Nephron progenitor cell (in vitro differentiated cells): Measurements from ENCODE around the gene MISP.
"Not testable (repeated sequence)": the region's sequence is repeated elsewhere in the genome, so short reads cannot be mapped to it uniquely, and the experiment has no call there.

Experiments
- DNase-seq: peaks from one replicate; pipeline ENCODE4 v3.0.0; 2021
- H3K27ac Mint-ChIP-seq: 2 replicates; pipeline ENCODE4 v1.8.0; 2021; ENCODE audit warnings: mild to moderate bottlenecking, moderate library complexity, mixed read lengths
- H3K27me3 Mint-ChIP-seq: 2 replicates; pipeline ENCODE4 v1.8.0; 2021; ENCODE audit warnings: mild to moderate bottlenecking, low read depth, mixed read lengths; ENCODE audit not compliant: poor library complexity
- H3K36me3 Mint-ChIP-seq: 2 replicates; pipeline ENCODE4 v1.8.0; 2021; ENCODE audit warnings: low read depth, mixed read lengths
- H3K4me1 Mint-ChIP-seq: 2 replicates; pipeline ENCODE4 v1.8.0; 2021; ENCODE audit warnings: mixed read lengths
- H3K4me3 Mint-ChIP-seq: 2 replicates; pipeline ENCODE4 v1.8.0; 2021; ENCODE audit warnings: mild to moderate bottlenecking, moderate library complexity, mixed read lengths
- H3K9me3 Mint-ChIP-seq: 2 replicates; pipeline ENCODE4 v1.8.0; 2021; ENCODE audit warnings: mild to moderate bottlenecking, moderate library complexity, mixed read lengths
- CTCF ChIP-seq: fragments of 200-600 bp; sonication (generic); IDR thresholded peaks from 2 replicates; pipeline ENCODE4 v1.5.0; 2021; ENCODE audit warnings: antibody characterized with exemption

The MISP gene

GRCh38 chr19:737591-738093 lies 13.3 kb upstream of the MISP start:
- Mint-ChIP-seq H3K27ac (no peak overlapping the region), H3K9me3 (no peaks in the 10 kb centered on the region), H3K4me1 (peaks cover 4% of the 10 kb centered on the region), H3K4me3 (no peak overlapping the region), H3K27me3 (peaks cover 7% of the 10 kb centered on the region), H3K36me3 (peaks cover 10% of the 10 kb centered on the region)
- DNase-seq: peak; percentile 71
- peak; percentile 35 for TF ChIP-seq CTCF

GRCh38 chr19:738509-739128 lies 12.3 kb upstream of the MISP start:
- Mint-ChIP-seq H3K9me3 (peaks cover 2% of the 10 kb centered on the region), H3K27ac (no peak overlapping the region), H3K4me1 (peaks cover 4% of the 10 kb centered on the region), H3K27me3 (peaks cover 4% of the 10 kb centered on the region), H3K4me3 (no peak overlapping the region), H3K36me3 (peaks cover 13% of the 10 kb centered on the region)
- TF ChIP-seq CTCF: no peak
- no peak for DNase-seq

DNA sequence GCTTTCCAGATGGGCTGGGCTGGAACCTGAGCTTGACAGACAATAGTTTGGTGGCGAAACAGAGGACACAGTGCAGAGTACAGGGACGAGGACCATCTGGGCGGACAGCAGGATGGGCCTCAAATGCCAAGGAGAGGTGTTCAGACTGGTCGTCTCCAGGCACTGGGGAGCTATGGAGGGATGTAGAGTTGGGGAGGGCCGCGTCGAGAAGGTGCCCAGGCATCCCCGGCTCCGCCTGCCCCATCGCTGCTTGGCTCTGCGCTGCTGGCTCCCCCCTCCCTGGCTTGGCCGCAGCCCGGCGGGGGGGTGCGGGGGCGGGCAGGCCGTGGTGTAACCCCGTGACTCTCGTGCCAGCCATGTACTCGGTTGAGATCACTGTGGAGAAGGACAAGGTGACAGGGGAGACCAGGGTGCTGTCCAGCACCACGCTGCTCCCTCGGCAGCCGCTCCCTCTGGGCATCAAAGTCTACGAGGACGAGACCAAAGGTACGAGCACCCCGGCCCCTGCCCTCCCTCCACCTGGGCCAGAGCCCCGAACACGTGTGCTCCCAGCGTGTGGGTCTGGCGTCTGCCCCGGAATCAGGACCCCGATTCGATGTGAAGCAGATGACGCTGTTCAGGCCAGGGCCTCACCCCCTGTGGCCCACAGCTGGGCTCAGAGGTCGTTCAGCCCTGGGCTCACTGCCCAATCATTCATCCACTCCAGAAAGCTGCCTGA lies 10.8 kb upstream of the MISP start:
- DNase-seq: no peak
- Mint-ChIP-seq H3K27ac (no peak overlapping the region), H3K36me3 (peaks cover 7% of the 10 kb centered on the region), H3K4me3 (no peak overlapping the region), H3K9me3 (peaks cover 17% of the 10 kb centered on the region), H3K27me3 (no peaks in the 10 kb centered on the region), H3K4me1 (no peaks in the 10 kb centered on the region)
- no peak for TF ChIP-seq CTCF

DNA sequence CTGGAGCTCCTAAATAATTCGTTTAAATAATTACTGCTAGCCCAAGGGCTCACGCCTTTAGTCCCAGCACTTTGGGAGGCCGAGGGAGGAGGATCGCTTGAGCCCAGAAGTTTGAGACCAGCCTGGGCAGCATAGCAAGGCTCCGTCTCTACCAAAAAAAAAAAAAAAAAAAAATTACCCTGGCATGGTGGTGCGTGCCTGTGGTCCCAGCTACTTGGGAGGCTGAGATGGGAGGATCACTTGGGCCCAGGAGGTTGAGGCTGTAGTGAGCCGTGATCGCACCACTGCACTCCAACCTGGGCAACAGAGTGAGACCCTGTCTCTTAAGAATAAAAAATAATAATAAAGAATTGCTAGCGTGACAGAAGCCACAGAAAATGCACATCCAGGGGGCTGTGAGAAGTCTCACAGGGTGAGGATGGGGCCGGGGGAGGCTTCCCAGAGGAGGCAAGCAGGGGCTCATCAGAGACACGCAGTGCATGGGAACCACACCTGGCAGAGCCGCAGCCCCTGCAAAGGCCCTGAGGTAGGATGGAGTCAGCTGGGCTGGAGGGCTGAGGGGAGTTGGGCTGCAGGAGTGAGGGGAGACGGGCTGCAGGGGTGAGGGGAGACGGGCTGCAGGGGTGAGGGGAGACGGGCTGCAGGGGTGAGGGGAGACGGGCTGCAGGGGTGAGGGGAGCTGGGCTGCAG lies 10.0 kb upstream of the MISP start:
- not testable (repeated sequence) for H3K27me3 Mint-ChIP-seq, H3K4me1 Mint-ChIP-seq, H3K27ac Mint-ChIP-seq, DNase-seq, H3K4me3 Mint-ChIP-seq
- peaks cover 15% of the 10 kb centered on the region for H3K36me3 Mint-ChIP-seq
- peaks cover 25% of the 10 kb centered on the region for H3K9me3 Mint-ChIP-seq

DNA sequence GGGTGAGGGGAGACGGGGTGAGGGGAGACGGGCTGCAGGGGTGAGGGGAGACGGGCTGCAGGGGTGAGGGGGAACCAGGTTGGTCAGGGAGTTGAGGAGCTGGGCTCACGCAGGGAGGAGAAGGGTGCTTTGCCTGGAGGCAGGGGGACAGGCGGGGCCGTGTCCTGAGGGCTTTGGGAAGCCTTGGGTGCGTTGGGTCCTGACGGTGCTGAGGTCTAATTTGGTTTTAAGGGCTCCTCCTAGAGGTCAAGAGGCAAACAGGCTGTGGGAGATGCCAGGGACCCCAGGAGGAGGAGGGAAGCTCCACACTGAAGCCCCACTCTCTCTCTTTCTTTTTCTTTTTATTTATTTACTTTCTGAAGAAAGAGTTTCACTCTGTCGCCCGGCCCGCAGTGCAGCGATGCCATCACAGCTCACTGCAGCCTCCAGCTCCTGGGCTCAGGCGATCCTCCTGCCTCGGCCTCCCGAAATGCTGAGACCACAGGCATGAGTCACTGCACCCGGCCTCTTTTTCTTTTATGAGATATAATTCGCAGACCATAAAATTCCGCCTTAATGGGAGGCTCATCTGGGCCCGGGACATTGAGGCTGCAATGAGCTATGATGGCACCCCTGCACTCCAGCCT lies 9.3 kb upstream of the MISP start:
- TF ChIP-seq CTCF: peak; percentile 9
- Mint-ChIP-seq H3K27ac (peak overlapping the region; percentile 64), H3K9me3 (peaks cover 31% of the 10 kb centered on the region), H3K4me3 (no peak overlapping the region), H3K27me3 (no peaks in the 10 kb centered on the region), H3K36me3 (peaks cover 21% of the 10 kb centered on the region), H3K4me1 (no peaks in the 10 kb centered on the region)
- DNase-seq: no peak

DNA sequence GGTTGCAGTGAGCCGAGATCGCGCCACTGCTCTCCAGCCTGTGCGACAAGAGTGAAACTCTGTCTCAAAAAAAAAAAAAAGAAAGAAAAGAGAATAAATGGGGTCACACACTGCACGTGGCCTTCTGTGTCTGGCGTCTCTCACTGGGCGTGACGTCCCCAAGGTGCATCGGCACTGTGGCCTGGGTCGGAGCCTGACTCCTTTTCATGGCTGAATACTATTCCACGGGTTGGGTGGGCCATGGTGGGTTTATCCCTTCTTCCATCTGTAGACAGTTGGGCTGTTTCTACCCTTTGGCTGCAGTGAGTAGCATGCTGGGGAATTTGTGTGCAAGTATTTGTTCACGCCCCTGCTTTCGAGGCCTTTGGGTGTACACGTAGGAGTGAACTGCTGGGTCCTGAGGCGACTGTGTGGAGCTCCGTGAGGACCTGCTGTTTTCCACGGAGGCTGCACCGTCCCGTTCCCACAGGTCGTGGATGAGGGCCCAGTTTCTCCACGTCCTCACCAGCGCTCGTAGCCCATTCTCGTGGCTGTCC lies 8.3 kb upstream of the MISP start:
- TF ChIP-seq CTCF: no peak
- no peak overlapping the region for H3K27ac Mint-ChIP-seq
- no peak for DNase-seq
- H3K9me3 Mint-ChIP-seq: peaks cover 34% of the 10 kb centered on the region
- H3K36me3 Mint-ChIP-seq: peaks cover 24% of the 10 kb centered on the region
- no peak overlapping the region for H3K4me3 Mint-ChIP-seq
- no peaks in the 10 kb centered on the region for H3K27me3 Mint-ChIP-seq
- no peaks in the 10 kb centered on the region for H3K4me1 Mint-ChIP-seq
